ENCODE measurements around the gene COQ4.

The COQ4 gene

DNA sequence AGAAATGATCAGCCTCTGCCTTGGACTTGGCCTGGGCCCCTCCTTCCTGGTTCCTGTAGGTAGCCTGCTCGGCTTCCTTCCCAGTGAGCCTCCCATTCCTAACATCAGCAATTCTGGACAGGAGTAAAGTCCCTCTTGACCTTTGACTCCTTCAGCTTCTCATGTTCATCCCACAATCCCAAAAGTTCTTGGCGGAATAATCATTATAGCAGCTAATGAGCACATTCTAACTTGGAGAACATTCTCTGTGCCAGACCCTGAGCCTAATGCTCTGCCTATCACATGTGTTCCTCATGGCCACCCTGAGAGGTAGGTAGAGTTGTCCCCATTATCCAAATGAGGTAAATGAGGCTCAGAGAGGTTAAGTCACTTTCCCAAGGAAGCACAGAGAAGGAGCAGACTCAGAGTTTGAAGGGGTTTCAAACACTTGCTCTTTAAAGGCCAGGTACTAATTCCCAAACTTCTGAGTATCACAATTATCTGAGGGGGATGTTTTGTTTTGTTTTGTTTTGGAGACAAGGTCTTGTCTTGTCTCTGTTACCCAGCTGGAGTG is 25.3 kb upstream of the COQ4 start:
- H4K20me1 ChIP-seq (ENCODE audit: insufficient read depth, low read length) = no peaks in the 10 kb centered on the region
- no peaks in the 10 kb centered on the region for H3K9me3 ChIP-seq (ENCODE audit: insufficient read depth, low read length)
- H3K4me1 ChIP-seq (ENCODE audit: low read length) = no peaks in the 10 kb centered on the region
- no peaks in the 10 kb centered on the region for H3K79me2 ChIP-seq (ENCODE audit: low read length)
- TF ChIP-seq, protein P1, sequence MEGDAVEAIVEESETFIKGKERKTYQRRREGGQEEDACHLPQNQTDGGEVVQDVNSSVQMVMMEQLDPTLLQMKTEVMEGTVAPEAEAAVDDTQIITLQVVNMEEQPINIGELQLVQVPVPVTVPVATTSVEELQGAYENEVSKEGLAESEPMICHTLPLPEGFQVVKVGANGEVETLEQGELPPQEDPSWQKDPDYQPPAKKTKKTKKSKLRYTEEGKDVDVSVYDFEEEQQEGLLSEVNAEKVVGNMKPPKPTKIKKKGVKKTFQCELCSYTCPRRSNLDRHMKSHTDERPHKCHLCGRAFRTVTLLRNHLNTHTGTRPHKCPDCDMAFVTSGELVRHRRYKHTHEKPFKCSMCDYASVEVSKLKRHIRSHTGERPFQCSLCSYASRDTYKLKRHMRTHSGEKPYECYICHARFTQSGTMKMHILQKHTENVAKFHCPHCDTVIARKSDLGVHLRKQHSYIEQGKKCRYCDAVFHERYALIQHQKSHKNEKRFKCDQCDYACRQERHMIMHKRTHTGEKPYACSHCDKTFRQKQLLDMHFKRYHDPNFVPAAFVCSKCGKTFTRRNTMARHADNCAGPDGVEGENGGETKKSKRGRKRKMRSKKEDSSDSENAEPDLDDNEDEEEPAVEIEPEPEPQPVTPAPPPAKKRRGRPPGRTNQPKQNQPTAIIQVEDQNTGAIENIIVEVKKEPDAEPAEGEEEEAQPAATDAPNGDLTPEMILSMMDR (IDR thresholded peaks at IDR 0.05; ENCODE audit: low read depth, low read length) = no peak
- no peak for TF ChIP-seq EZH2phosphoT487 (IDR thresholded peaks at IDR 0.05; ENCODE audit: low read depth)
- H3K4me2 ChIP-seq (ENCODE audit: low read length) = no peak overlapping the region
- no peak overlapping the region for H2AFZ ChIP-seq (ENCODE audit: low read depth, low read length)
- H3K4me3 ChIP-seq (ENCODE audit: low read length) = no peak overlapping the region
- H3K27me3 ChIP-seq (ENCODE audit: low read depth, low read length) = no peaks in the 10 kb centered on the region
- no peak overlapping the region for H3K9ac ChIP-seq (ENCODE audit: low read length)
- no peak overlapping the region for H3K27ac ChIP-seq (ENCODE audit: low read length)
- no peaks in the 10 kb centered on the region for H3K36me3 ChIP-seq (replicated peaks; ENCODE audit: low read depth, low read length)

DNA sequence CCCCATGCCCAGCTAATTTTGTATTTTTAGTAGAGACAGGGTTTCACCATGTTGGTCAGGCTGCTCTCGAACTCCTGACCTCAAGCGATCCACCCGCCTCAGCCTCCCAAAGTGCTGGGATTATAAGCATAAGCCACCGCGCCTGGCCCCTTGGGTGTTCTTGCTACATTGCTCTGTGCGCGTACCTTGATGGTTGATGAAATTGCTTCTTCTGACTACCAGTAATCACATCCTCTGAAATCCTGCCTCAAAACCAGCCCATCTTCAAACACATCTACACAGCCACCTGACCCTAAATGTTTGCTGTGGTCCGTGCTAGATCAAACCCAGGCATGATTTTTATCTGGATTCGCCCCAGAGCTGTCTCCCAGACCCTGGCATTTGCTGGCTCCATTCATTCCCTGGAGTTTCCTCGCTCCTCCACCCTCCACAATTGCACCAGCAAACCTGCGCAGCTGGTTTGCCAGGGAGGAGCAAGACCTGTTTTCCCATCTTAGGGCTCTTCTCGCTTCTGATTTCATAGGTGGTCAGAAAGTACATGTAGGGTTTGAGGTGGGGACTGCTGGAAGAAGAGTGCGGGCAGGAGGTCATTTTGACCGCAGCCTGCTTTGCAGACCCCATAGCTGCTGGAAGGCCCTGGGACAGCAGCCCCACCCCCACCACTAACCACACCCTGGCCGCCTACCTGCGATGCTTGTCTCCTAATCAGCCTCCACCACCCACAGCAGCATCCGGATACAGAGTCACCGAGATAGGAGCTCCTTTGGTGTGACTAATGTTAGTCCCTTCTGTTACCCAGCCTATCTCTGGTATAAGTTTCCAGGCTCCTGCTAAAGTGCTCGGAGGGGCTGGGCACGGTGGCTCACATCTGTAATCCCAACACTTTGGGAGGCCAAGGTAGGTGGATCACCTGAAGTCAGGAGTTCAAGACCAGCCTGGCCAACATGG is 23.8 kb upstream of the COQ4 start:
- Histone ChIP-seq H4K20me1 (ENCODE audit: insufficient read depth, low read length) (no peaks in the 10 kb centered on the region), H3K4me2 (ENCODE audit: low read length) (no peak overlapping the region), H3K9ac (ENCODE audit: low read length) (no peak overlapping the region), H3K27me3 (ENCODE audit: low read depth, low read length) (no peaks in the 10 kb centered on the region), H2AFZ (ENCODE audit: low read depth, low read length) (no peak overlapping the region), H3K79me2 (ENCODE audit: low read length) (no peaks in the 10 kb centered on the region), H3K9me3 (ENCODE audit: insufficient read depth, low read length) (no peaks in the 10 kb centered on the region), H3K27ac (ENCODE audit: low read length) (no peak overlapping the region), H3K36me3 (replicated peaks; ENCODE audit: low read depth, low read length) (no peaks in the 10 kb centered on the region), H3K4me1 (ENCODE audit: low read length) (no peaks in the 10 kb centered on the region), H3K4me3 (ENCODE audit: low read length) (no peak overlapping the region)
- TF ChIP-seq, protein P1 (IDR thresholded peaks at IDR 0.05; ENCODE audit: low read depth, low read length) = no peak
- no peak for TF ChIP-seq EZH2phosphoT487 (IDR thresholded peaks at IDR 0.05; ENCODE audit: low read depth)

DNA sequence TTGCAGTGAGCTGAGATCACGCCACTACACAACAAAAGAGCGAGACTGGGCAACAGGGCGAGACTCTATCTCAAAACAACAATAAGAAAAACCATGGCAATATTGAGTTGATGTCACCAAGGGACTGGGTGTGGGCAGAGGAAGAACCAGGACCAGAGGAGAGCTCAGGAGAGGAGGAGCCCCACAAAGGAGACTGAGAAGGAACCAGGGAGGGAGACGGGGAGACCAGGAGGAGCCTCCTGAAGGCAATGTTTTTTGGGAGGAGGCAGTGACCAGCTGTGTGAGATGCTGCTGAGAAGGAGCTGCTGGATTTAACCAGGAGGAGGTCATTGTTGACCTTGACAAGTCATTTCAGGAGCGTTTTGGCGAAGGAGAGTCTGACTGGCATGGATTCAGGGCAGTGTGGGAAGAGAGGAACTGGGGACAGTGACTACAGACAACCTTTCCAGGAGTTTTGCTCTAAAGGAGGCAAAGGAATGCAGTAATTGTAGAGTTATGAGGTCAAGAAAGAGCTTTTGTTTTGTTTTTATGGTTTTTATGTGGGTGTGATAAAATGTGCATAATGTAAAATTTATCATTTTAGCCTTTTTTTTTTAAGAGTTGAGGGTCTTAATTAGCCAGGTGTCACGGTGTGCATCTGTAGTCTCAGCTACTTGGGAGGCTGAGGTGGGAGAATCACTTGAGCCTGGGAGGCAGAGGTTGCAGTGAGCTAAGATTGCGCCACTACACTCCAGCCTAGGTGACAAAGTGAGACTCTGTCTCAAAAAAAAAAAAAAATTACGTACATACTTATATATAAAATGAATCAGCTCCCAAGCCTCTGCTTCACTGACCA is 18.3 kb upstream of the COQ4 start:
- no peak for TF ChIP-seq EZH2phosphoT487 (IDR thresholded peaks at IDR 0.05; ENCODE audit: low read depth)
- TF ChIP-seq, protein P1 (IDR thresholded peaks at IDR 0.05; ENCODE audit: low read depth, low read length) = no peak
- H3K4me1 ChIP-seq (ENCODE audit: low read length) = no peaks in the 10 kb centered on the region
- no peaks in the 10 kb centered on the region for H3K79me2 ChIP-seq (ENCODE audit: low read length)
- no peak overlapping the region for H3K4me3 ChIP-seq (ENCODE audit: low read length)
- H3K9me3 ChIP-seq (ENCODE audit: insufficient read depth, low read length) = no peaks in the 10 kb centered on the region
- H3K27me3 ChIP-seq (ENCODE audit: low read depth, low read length) = no peaks in the 10 kb centered on the region
- no peak overlapping the region for H2AFZ ChIP-seq (ENCODE audit: low read depth, low read length)
- H3K4me2 ChIP-seq (ENCODE audit: low read length) = no peak overlapping the region
- H3K36me3 ChIP-seq (replicated peaks; ENCODE audit: low read depth, low read length) = peaks cover 7% of the 10 kb centered on the region
- H3K9ac ChIP-seq (ENCODE audit: low read length) = no peak overlapping the region
- no peaks in the 10 kb centered on the region for H4K20me1 ChIP-seq (ENCODE audit: insufficient read depth, low read length)
- H3K27ac ChIP-seq (ENCODE audit: low read length) = no peak overlapping the region

DNA sequence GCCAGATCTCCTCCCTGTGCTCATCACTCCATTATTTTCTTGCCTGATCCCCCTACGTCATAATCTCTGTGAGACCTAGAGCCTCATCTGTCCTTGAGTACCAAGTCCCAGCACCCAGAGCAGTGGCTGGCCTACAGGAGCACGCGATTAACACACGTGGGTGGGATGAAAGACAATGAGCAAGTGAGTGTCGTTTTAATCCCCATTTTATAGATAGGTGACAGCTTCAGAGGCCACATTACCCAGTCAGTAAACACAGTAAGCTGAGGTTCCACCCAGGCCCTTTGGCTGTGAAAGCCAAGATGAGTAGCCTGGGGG is 17.7 kb upstream of the COQ4 start:
- Histone ChIP-seq H2AFZ (ENCODE audit: low read depth, low read length) (no peak overlapping the region), H3K4me1 (ENCODE audit: low read length) (no peaks in the 10 kb centered on the region), H3K79me2 (ENCODE audit: low read length) (no peaks in the 10 kb centered on the region), H3K36me3 (replicated peaks; ENCODE audit: low read depth, low read length) (peaks cover 10% of the 10 kb centered on the region), H3K9me3 (ENCODE audit: insufficient read depth, low read length) (no peaks in the 10 kb centered on the region), H3K27ac (ENCODE audit: low read length) (no peak overlapping the region), H3K4me3 (ENCODE audit: low read length) (no peak overlapping the region), H3K4me2 (ENCODE audit: low read length) (no peak overlapping the region), H3K9ac (ENCODE audit: low read length) (no peak overlapping the region), H4K20me1 (ENCODE audit: insufficient read depth, low read length) (no peaks in the 10 kb centered on the region), H3K27me3 (ENCODE audit: low read depth, low read length) (no peaks in the 10 kb centered on the region)
- TF ChIP-seq, protein P1 (IDR thresholded peaks at IDR 0.05; ENCODE audit: low read depth, low read length) = no peak
- TF ChIP-seq EZH2phosphoT487 (IDR thresholded peaks at IDR 0.05; ENCODE audit: low read depth) = no peak

All from OCI-LY3 (cell line).